ENCODE results near the gene ACP5.

The ACP5 gene

DNA sequence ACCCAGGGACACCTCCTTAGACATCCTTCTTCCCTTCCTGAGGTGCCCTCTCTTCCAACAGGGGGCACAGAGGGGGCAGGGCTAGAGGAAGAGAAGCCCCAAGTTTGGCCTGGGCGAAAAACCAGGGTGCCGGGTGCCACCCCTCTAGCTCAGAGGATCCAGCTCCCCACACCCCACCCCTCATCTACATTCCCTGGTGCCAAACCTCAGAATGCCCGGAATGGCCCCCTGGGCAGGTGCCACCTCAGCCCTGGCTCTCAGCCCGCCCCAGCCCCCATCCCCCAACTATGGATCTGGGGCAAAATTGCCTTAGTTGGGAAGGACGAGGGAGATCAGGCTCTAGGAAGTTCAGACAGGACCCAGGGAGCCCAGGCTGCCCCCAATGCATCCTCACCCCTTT is 36.8 kb downstream of the ACP5 start:
- no peaks in the 10 kb centered on the region for H3K9me2 ChIP-seq (replicated peaks; ENCODE audit: low read depth, low read length)
- no peaks in the 10 kb centered on the region for H3K4me1 ChIP-seq (ENCODE audit: insufficient read depth, low read length, poor library complexity, severe bottlenecking)
- no peak overlapping the region for H3K4me2 ChIP-seq (ENCODE audit: low read depth, low read length, poor library complexity, severe bottlenecking)
- H3K79me2 ChIP-seq (ENCODE audit: insufficient read depth, low read length) = no peaks in the 10 kb centered on the region
- no peaks in the 10 kb centered on the region for H3K27me3 ChIP-seq (ENCODE audit: insufficient read depth, low read length, poor library complexity, severe bottlenecking)
- H3K9me3 ChIP-seq (ENCODE audit: insufficient read depth, low read depth, low read length) = no peaks in the 10 kb centered on the region
- TF ChIP-seq CTCF (conservative IDR thresholded peaks at IDR 0.05; ENCODE audit: low read length) (no peak), EZH2phosphoT487 (IDR thresholded peaks at IDR 0.05; ENCODE audit: borderline replicate concordance) (no peak)
- no peak overlapping the region for H3K9ac ChIP-seq (ENCODE audit: low read depth, low read length, poor library complexity, severe bottlenecking)
- no peak overlapping the region for H2AFZ ChIP-seq (ENCODE audit: low read length)
- no peaks in the 10 kb centered on the region for H3K36me3 ChIP-seq (ENCODE audit: insufficient read depth, low read length)
- H3K4me3 ChIP-seq (ENCODE audit: low read length, poor library complexity, severe bottlenecking) = no peak overlapping the region
- no peaks in the 10 kb centered on the region for H4K20me1 ChIP-seq (ENCODE audit: insufficient read depth, low read length, poor library complexity, severe bottlenecking)
- no peaks in the 10 kb centered on the region for H3F3A ChIP-seq (ENCODE audit: low read depth)

DNA sequence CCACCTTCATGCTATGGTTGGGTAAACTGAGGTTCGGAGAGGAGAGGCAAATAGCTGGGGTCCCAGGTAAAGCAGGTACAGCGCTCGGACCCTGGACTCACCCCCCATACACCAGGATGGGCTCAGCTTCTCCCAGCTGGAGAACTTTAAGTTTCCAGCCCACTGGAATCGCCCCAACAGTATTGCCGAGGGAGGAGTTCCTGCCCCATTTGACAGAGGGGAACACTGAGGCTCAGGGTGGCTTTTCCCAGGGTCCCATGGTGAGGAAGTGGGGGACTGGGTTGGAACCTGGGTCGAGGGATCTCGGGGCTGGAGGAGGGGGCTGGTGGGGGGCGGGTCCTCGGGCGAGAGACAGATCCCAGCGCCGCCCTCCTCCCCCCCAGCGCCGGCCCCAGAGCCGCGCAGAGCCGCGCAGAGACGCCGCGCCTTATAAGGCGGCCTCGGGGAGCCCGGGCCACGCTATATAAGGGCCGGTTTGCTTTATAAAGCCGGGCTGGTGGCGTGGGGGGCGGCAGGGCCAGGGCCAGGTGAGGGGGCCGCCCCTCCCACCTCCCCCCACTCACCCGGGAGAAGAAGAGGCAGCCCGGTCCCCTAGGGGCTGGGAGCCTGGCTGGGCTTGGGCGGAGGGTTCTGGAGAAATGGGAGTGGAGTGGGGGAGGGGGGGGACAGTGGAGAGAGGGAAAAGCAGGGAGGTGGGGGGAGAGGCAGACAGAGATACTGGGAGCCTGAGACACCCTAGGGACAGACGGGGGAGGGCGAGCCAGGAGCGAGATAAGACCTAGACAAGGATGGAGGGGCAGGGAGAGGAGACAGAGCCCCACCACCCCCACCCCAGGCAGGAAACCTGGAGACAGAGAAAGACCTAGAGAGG is 37.7 kb downstream of the ACP5 start:
- TF ChIP-seq EZH2phosphoT487 (IDR thresholded peaks at IDR 0.05; ENCODE audit: borderline replicate concordance) (no peak), CTCF (conservative IDR thresholded peaks at IDR 0.05; ENCODE audit: low read length) (no peak)
- Histone ChIP-seq H3K27me3 (ENCODE audit: insufficient read depth, low read length, poor library complexity, severe bottlenecking) (no peaks in the 10 kb centered on the region), H3K9ac (ENCODE audit: low read depth, low read length, poor library complexity, severe bottlenecking) (no peak overlapping the region), H3K9me2 (replicated peaks; ENCODE audit: low read depth, low read length) (no peaks in the 10 kb centered on the region), H3K79me2 (ENCODE audit: insufficient read depth, low read length) (no peaks in the 10 kb centered on the region), H3K4me3 (ENCODE audit: low read length, poor library complexity, severe bottlenecking) (no peak overlapping the region), H3K36me3 (ENCODE audit: insufficient read depth, low read length) (no peaks in the 10 kb centered on the region), H3F3A (ENCODE audit: low read depth) (no peaks in the 10 kb centered on the region), H2AFZ (ENCODE audit: low read length) (no peak overlapping the region), H4K20me1 (ENCODE audit: insufficient read depth, low read length, poor library complexity, severe bottlenecking) (no peaks in the 10 kb centered on the region), H3K4me2 (ENCODE audit: low read depth, low read length, poor library complexity, severe bottlenecking) (no peak overlapping the region), H3K4me1 (ENCODE audit: insufficient read depth, low read length, poor library complexity, severe bottlenecking) (no peaks in the 10 kb centered on the region), H3K9me3 (ENCODE audit: insufficient read depth, low read depth, low read length) (no peaks in the 10 kb centered on the region)

GRCh38 chr19:11538232-11539036 is 39.0 kb downstream of the ACP5 start, which contains the start of gene CNN1:
Gene CNN1 (plus strand): TSS chr19:11538851. CDS start chr19:11538928, 77 bp downstream.
- no peaks in the 10 kb centered on the region for H3K9me3 ChIP-seq (ENCODE audit: insufficient read depth, low read depth, low read length)
- no peaks in the 10 kb centered on the region for H3K27me3 ChIP-seq (ENCODE audit: insufficient read depth, low read length, poor library complexity, severe bottlenecking)
- no peaks in the 10 kb centered on the region for H3K4me1 ChIP-seq (ENCODE audit: insufficient read depth, low read length, poor library complexity, severe bottlenecking)
- no peak within 1 kb of the TSS for H3K4me3 ChIP-seq (ENCODE audit: low read length, poor library complexity, severe bottlenecking)
- H3K9me2 ChIP-seq (replicated peaks; ENCODE audit: low read depth, low read length) = no peaks in the 10 kb centered on the region
- no peaks in the 10 kb centered on the region for H4K20me1 ChIP-seq (ENCODE audit: insufficient read depth, low read length, poor library complexity, severe bottlenecking)
- H3K36me3 ChIP-seq (ENCODE audit: insufficient read depth, low read length) = no peaks in the 10 kb centered on the region
- no peaks in the 10 kb centered on the region for H3K79me2 ChIP-seq (ENCODE audit: insufficient read depth, low read length)
- no peak within 1 kb of the TSS for H3K9ac ChIP-seq (ENCODE audit: low read depth, low read length, poor library complexity, severe bottlenecking)
- TF ChIP-seq CTCF (conservative IDR thresholded peaks at IDR 0.05; ENCODE audit: low read length) (no peak), EZH2phosphoT487 (IDR thresholded peaks at IDR 0.05; ENCODE audit: borderline replicate concordance) (no peak)
- H2AFZ ChIP-seq (ENCODE audit: low read length) = no peak within 1 kb of the TSS
- no peak within 1 kb of the TSS for H3K4me2 ChIP-seq (ENCODE audit: low read depth, low read length, poor library complexity, severe bottlenecking)
- H3F3A ChIP-seq (ENCODE audit: low read depth) = no peaks in the 10 kb centered on the region
